ENCODE data around the gene CST9L.

DNA sequence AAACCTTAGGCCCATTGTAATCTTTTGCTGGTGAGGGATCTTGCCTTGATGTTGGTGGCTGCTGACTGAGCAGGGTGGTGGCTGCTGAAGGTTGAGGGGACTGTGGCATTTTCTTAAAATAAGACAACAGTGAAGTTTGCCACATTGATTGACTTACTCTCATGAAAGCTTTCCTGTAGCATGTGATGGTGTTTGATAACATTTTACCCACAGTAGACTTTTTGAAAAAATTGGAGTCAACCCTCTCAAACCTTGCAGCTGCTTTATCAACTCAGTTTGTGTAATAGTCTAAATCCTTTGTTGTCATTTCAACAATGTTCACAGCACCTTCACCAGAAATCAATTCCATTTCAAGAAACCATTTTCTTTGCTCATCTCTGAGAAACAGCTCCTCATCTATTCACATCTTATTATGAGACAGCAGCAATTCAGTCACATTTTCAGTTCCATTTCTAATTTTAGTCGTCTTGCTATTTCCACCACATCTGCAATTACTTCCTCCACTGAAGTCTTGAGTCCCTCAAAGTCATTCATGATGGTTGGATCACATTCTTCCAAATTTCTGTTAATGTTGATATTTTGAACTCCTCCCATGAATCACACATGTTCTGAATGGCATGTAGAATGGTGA, 37.2 kb downstream of the CST9L start:
- TF ChIP-seq SMC3 (IDR thresholded peaks at IDR 0.05) (no peak), POLR2A (IDR thresholded peaks at IDR 0.05; ENCODE audit: low read length) (no peak), POLR2AphosphoS2 (conservative IDR thresholded peaks at IDR 0.05; ENCODE audit: low read length) (no peak), HDAC2 (IDR thresholded peaks at IDR 0.05) (no peak), JUN (IDR thresholded peaks at IDR 0.05) (no peak), TP53 (CRISPR knock-in tag; IDR thresholded peaks at IDR 0.05) (no peak), RARB (CRISPR knock-in tag; IDR thresholded peaks at IDR 0.05) (no peak), ZFP36 (IDR thresholded peaks at IDR 0.05; ENCODE audit: borderline replicate concordance, partially characterized antibody) (no peak)
- TF ChIP-seq, protein P1, sequence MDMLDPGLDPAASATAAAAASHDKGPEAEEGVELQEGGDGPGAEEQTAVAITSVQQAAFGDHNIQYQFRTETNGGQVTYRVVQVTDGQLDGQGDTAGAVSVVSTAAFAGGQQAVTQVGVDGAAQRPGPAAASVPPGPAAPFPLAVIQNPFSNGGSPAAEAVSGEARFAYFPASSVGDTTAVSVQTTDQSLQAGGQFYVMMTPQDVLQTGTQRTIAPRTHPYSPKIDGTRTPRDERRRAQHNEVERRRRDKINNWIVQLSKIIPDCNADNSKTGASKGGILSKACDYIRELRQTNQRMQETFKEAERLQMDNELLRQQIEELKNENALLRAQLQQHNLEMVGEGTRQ (IDR thresholded peaks at IDR 0.05): no peak
- TF ChIP-seq, protein P2, sequence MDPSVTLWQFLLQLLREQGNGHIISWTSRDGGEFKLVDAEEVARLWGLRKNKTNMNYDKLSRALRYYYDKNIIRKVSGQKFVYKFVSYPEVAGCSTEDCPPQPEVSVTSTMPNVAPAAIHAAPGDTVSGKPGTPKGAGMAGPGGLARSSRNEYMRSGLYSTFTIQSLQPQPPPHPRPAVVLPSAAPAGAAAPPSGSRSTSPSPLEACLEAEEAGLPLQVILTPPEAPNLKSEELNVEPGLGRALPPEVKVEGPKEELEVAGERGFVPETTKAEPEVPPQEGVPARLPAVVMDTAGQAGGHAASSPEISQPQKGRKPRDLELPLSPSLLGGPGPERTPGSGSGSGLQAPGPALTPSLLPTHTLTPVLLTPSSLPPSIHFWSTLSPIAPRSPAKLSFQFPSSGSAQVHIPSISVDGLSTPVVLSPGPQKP (IDR thresholded peaks at IDR 0.05; ENCODE audit: low read depth, low read length): no peak
- TF ChIP-seq, protein P3, sequence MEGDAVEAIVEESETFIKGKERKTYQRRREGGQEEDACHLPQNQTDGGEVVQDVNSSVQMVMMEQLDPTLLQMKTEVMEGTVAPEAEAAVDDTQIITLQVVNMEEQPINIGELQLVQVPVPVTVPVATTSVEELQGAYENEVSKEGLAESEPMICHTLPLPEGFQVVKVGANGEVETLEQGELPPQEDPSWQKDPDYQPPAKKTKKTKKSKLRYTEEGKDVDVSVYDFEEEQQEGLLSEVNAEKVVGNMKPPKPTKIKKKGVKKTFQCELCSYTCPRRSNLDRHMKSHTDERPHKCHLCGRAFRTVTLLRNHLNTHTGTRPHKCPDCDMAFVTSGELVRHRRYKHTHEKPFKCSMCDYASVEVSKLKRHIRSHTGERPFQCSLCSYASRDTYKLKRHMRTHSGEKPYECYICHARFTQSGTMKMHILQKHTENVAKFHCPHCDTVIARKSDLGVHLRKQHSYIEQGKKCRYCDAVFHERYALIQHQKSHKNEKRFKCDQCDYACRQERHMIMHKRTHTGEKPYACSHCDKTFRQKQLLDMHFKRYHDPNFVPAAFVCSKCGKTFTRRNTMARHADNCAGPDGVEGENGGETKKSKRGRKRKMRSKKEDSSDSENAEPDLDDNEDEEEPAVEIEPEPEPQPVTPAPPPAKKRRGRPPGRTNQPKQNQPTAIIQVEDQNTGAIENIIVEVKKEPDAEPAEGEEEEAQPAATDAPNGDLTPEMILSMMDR (IDR thresholded peaks at IDR 0.05): no peak
- TF ChIP-seq, protein P4, sequence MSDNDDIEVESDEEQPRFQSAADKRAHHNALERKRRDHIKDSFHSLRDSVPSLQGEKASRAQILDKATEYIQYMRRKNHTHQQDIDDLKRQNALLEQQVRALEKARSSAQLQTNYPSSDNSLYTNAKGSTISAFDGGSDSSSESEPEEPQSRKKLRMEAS (IDR thresholded peaks at IDR 0.05): no peak

Measured in A549 (cell line).